Astrocyte of the spinal cord (primary cell): Measurements from ENCODE around the gene CNTF.
A peak's percentile ranks its signal among the peaks of the same experiment; 100 is the strongest.

Source experiments
- DNase-seq: peaks from one replicate; pipeline ENCODE4 v3.0.0; 2011; ENCODE audit warnings: low read depth, low spot score
- H3K4me3 ChIP-seq: 2 replicates; pipeline ENCODE4 v1.5.1; 2011; ENCODE audit warnings: low read depth, mild to moderate bottlenecking, low read length, moderate library complexity
- CTCF ChIP-seq: IDR thresholded peaks from 2 replicates; pipeline ENCODE4 v1.5.1; 2012; ENCODE audit warnings: low read depth, mild to moderate bottlenecking, low read length, inconsistent platforms
- in situ Hi-C: cut with HindIII; loops from 2 replicates; pipeline ENCODE4 v1.10.0; 2017; ENCODE audit warnings: low sequenced_read_pairs

Gene CNTF

GRCh38 chr11:58577555-58578135, 44.8 kb upstream of the CNTF start:
- in situ Hi-C loops, result no loop called here
- DNase-seq, result peak; percentile 83
- H3K4me3 ChIP-seq, result peak overlapping the region; percentile 98
- TF ChIP-seq CTCF, result no peak

- no peak for TF ChIP-seq CTCF
- DNase-seq, result peak; percentile 99
- in situ Hi-C loops, result no loop called here
- peak overlapping the region; percentile 98 for H3K4me3 ChIP-seq
Measured at GRCh38 chr11:58578136-58578634, 44.3 kb upstream of the CNTF start.

- TF ChIP-seq CTCF, result no peak
- in situ Hi-C loops, result no loop called here
- DNase-seq, result peak; percentile 99
- H3K4me3 ChIP-seq, result peak within 1 kb of the TSS; percentile 98
Measured at GRCh38 chr11:58578635-58579191, 43.8 kb upstream of the CNTF start, which contains the start of gene ZFP91. ZFP91 (plus strand) TSS chr11:58579063; CDS start chr11:58579282, 219 bp downstream.

- DNase-seq, result peak; percentile 90
- TF ChIP-seq CTCF, result peak; percentile 80
- in situ Hi-C loops, result no loop called here
- H3K4me3 ChIP-seq, result peak overlapping the region; percentile 98
Measured at GRCh38 chr11:58579192-58580129, 43.0 kb upstream of the CNTF start.

GRCh38 chr11:58580311-58580710, 42.2 kb upstream of the CNTF start:
- in situ Hi-C loops, result no loop called here
- DNase-seq, result no peak
- peak overlapping the region; percentile 98 for H3K4me3 ChIP-seq
- no peak for TF ChIP-seq CTCF

GRCh38 chr11:58582437-58582836, 40.0 kb upstream of the CNTF start:
- no peak overlapping the region for H3K4me3 ChIP-seq
- no peak for TF ChIP-seq CTCF
- in situ Hi-C loops, result no loop called here
- DNase-seq, result no peak
